Ascending aorta (tissue), 2 donors: ENCODE results near the gene ZNF280D. TPM values are rescaled to one million over a fixed set of nuclear protein-coding genes. Genes with fewer than 3 reads are reported as not detected.

Experiments
- DNase-seq, 2 donors: peaks; one replicate each; pipeline ENCODE4 v3.0.0-alpha.2; 2019; ENCODE audit warnings: low spot score in 2 of 2
- H3K27ac ChIP-seq, 2 donors: fragments of 200-600 bp; sonication (generic); one replicate each; pipeline ENCODE4 v1.5.1; 2016 to 2017; ENCODE audit warnings: mild to moderate bottlenecking in 1 of 2
- H3K27me3 ChIP-seq: fragments of 200-600 bp; sonication (generic); one replicate; pipeline ENCODE4 v1.5.1; 2017
- H3K36me3 ChIP-seq, 2 donors: fragments of 200-600 bp; sonication (generic); one replicate each; pipeline ENCODE4 v1.5.1; 2016
- H3K4me1 ChIP-seq, 2 donors: fragments of 200-600 bp; sonication (generic); one replicate each; pipeline ENCODE4 v1.5.1; 2016 to 2017; ENCODE audit warnings: mild to moderate bottlenecking in 1 of 2
- H3K4me3 ChIP-seq, 2 donors: fragments of 200-600 bp; sonication (generic); one replicate each; pipeline ENCODE4 v1.5.1; 2016 to 2017; ENCODE audit warnings: mild to moderate bottlenecking in 1 of 2
- H3K9me3 ChIP-seq, 2 donors: fragments of 200-600 bp; sonication (generic); one replicate each; pipeline ENCODE4 v1.5.1; 2016
- intact Hi-C: fragments of 100-400 bp; cut with DNase I; formaldehyde crosslinking; loops from one replicate; pipeline ENCODE4 v1.15.1; 2023
- total RNA-seq: library from RNA; depleted of rRNA; stranded (reverse); fragments of >200 nt; gene quantifications from one replicate; pipeline ENCODE4 v1.1.0, GENCODE V29; 2016
- TF ChIP-seq, protein P1 (sequence below), 3 experiments: fragments of 200-600 bp in 2 of 3; fragments of 450-650 bp in 1 of 3; sonication (generic) in 2 of 3; IDR thresholded peaks; one replicate each; pipeline ENCODE4 v1.5.1; 2016 to 2019; ENCODE audit warnings: antibody characterized with exemption in 3 of 3, mild to moderate bottlenecking in 1 of 3, moderate library complexity in 1 of 3

Gene ZNF280D
- total RNA-seq, 1 donor from 2014 or later, result 20.5 TPM

DNA sequence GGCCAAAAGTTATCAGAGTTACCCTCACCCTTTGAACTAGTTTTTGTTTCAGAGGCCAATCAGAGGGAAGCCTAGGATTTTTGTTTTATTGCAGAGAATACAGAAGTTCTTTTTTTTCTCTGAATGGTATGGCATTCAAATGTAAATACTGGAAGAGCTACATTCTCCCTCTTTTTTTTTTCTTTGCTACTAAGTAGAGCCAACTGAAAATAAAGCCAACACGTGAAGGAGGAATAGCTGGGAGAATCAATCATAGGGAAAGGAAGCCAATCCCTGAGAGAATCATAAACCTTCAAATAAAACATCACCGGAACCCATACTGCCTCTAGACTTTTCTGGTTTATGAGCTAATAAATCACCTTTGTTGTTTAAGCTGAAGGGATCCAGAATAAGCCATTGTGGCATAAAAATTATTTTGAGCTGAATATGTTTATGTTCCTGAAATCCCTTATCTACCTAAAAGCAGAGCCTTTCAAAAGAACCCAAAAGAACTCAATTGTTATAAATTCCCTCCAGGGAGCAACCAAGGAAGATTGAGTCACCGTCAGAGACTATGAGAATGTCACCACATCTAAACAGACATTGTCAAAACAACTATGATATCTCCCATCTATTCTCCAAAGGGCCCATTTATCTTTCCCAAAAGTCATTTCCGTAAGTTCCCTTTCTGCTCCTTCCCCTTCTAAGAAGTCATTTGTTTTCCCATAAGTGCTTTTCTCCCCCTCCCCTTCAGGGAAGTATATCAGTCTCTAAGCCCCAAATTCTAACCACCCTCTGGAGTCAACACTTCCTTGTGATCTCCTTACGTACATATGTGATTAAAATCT, 3.8 kb upstream of the ZNF280D start:
- Histone ChIP-seq H3K27me3 (no peaks in the 10 kb centered on the region), H3K9me3 (no peaks in the 10 kb centered on the region), H3K4me3 (no peak overlapping the region), H3K27ac (peak overlapping the region; percentile 21 to 39), H3K4me1 (peaks cover 0 to 3% of the 10 kb centered on the region in 2 donors), H3K36me3 (no peaks in the 10 kb centered on the region)
- DNase-seq, result no peak
- intact Hi-C loops, result no loop called here
- TF ChIP-seq, protein P1, sequence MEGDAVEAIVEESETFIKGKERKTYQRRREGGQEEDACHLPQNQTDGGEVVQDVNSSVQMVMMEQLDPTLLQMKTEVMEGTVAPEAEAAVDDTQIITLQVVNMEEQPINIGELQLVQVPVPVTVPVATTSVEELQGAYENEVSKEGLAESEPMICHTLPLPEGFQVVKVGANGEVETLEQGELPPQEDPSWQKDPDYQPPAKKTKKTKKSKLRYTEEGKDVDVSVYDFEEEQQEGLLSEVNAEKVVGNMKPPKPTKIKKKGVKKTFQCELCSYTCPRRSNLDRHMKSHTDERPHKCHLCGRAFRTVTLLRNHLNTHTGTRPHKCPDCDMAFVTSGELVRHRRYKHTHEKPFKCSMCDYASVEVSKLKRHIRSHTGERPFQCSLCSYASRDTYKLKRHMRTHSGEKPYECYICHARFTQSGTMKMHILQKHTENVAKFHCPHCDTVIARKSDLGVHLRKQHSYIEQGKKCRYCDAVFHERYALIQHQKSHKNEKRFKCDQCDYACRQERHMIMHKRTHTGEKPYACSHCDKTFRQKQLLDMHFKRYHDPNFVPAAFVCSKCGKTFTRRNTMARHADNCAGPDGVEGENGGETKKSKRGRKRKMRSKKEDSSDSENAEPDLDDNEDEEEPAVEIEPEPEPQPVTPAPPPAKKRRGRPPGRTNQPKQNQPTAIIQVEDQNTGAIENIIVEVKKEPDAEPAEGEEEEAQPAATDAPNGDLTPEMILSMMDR (IDR thresholded peaks at IDR 0.05), result no peak

DNA sequence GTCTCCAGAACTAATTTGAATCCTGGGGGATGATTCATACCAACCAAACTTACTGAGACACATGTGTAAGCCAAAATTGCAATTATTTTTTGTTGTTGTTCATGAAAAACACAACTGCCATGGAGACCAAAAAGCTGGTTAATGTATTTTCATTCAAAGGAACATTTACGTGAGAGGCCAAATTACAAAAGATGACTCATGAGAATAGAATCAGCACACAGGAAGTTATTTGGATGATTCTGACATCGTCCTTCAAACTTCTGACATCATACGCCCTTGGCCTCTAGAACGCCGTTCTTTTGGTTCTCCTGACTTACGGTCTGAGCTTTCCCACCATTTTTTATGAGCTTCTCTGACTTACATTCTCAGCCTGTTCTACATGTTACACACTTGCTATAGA, 3.0 kb upstream of the ZNF280D start:
- DNase-seq, result no peak
- TF ChIP-seq, protein P1 (IDR thresholded peaks at IDR 0.05), result no peak
- Histone ChIP-seq H3K27me3 (no peaks in the 10 kb centered on the region), H3K9me3 (no peaks in the 10 kb centered on the region), H3K4me1 (peaks cover 0 to 10% of the 10 kb centered on the region in 2 donors), H3K4me3 (no peak overlapping the region), H3K36me3 (no peaks in the 10 kb centered on the region), H3K27ac (peak overlapping the region; percentile 21 to 39)
- intact Hi-C loops, result no loop called here

DNA sequence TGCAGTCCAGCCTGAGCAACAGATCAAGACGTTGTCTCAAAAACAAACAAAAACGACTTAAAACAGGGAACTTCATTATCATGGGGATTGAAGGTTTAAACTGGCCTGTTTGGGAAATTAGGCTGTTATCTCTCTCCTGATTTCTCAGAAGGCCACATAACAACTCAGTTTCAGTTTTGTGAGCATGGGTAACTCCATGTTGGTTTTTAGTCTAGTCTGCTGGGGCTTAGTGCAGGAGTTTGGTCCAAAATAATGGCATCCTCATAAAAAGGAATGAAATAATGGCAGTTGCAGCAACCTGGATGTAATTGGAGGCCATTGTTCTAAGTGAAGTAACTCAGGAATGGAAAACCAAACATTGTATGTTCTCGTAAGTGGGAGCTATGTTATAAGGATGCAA, 2.3 kb upstream of the ZNF280D start:
- intact Hi-C loops, result no loop called here
- Histone ChIP-seq H3K4me1 (peaks cover 0 to 17% of the 10 kb centered on the region in 2 donors), H3K4me3 (no peak overlapping the region), H3K36me3 (no peaks in the 10 kb centered on the region), H3K27me3 (no peaks in the 10 kb centered on the region), H3K27ac (no peak overlapping the region), H3K9me3 (no peaks in the 10 kb centered on the region)
- TF ChIP-seq, protein P1 (IDR thresholded peaks at IDR 0.05), result no peak
- no peak for DNase-seq

DNA sequence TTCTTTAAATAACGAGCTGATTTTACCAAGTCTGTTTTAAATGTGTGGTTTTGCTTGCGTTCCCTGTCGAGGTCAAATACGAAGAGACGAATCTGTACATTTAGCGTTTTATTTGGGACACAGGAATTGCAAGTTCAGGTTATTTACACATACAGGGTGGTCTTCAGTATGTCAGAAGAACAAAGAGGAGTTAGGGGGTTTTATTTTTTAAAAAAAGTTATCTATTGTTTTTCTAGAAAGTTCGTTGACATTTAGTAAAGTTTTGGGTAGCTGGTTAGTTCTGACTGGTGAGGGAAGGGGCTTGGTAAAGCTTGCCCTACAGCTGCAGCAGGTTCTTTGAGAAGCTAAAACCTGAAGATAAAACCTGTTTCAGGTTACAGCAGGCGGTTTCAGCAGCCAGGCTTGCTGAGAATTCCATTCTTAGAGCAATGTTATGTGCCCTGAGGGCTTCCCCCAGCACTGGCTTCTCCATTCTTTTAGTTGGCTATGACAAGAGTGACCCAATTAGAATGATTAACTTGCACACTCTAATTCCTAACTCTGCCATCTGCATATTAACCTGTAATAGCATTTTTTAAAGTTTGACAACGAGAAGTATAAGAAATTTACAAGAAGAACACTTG, 815 bp upstream of the ZNF280D start:
- TF ChIP-seq, protein P1 (IDR thresholded peaks at IDR 0.05), result no peak
- no peaks in the 10 kb centered on the region for H3K27me3 ChIP-seq
- intact Hi-C loops, result loop anchor here (5.0 kb wide), 1 partner anchor 58 kb away; no protein-coding TSS in a partner anchor
- no peaks in the 10 kb centered on the region for H3K9me3 ChIP-seq
- peaks cover 7 to 27% of the 10 kb centered on the region in 2 donors for H3K4me1 ChIP-seq
- H3K36me3 ChIP-seq, result no peaks in the 10 kb centered on the region
- H3K27ac ChIP-seq, result peak overlapping the region; percentile 95 to 96
- DNase-seq, result no peak
- peak overlapping the region; percentile 78 to 94 for H3K4me3 ChIP-seq

DNA sequence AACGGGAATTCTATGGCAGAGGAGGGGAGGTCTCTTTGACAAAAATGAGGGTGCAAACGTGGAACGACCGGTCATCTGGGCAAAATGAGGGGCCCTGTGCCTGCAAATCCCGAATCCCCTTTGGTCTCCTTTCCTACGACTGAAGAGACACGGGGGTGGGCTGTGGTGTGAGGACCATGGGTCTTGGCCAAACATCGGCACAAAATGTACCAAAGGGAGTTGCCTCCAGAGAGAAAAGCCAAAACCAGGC, 498 bp downstream of the ZNF280D start:
- peaks cover 7 to 31% of the 10 kb centered on the region in 2 donors for H3K4me1 ChIP-seq
- no peaks in the 10 kb centered on the region for H3K9me3 ChIP-seq
- TF ChIP-seq, protein P1 (IDR thresholded peaks at IDR 0.05), result no peak
- DNase-seq, result no peak
- intact Hi-C loops, result loop anchor here (1.0 to 5.0 kb wide), 3 partner anchors 59 to 185 kb away; partner anchors contain the start of gene TCF12
- H3K36me3 ChIP-seq, result no peaks in the 10 kb centered on the region
- H3K4me3 ChIP-seq, result peak overlapping the region; percentile 78 to 94
- peak overlapping the region; percentile 95 to 96 for H3K27ac ChIP-seq
- no peaks in the 10 kb centered on the region for H3K27me3 ChIP-seq
